Measurements from ENCODE around the gene C10orf90. TPM values are rescaled to one million over a fixed set of nuclear protein-coding genes. Genes with fewer than 3 reads are reported as not detected.

Gene C10orf90
- total RNA-seq, 1 donor from 2014 or later, result not detected

- H3K36me3 Mint-ChIP-seq (ENCODE audit: low read depth), result no peaks in the 10 kb centered on the region
- DNase-seq (no peak), ATAC-seq (ENCODE audit: low read depth) (no peak)
- ChIA-PET CTCF (no interaction called here), POLR2A (no interaction called here)
- intact Hi-C loops (cut with micrococcal nuclease), result no loop called here
- no peaks in the 10 kb centered on the region for H3K4me1 Mint-ChIP-seq
- H3K27me3 Mint-ChIP-seq, result peaks cover 10% of the 10 kb centered on the region
- H3K4me3 Mint-ChIP-seq, result no peak overlapping the region
- H3K9me3 Mint-ChIP-seq, result peaks cover 3% of the 10 kb centered on the region
- no peak overlapping the region for H3K27ac Mint-ChIP-seq
- TF ChIP-seq CTCF (IDR thresholded peaks at IDR 0.05), result no peak
Observed at GRCh38 chr10:126393076-126393475, 277.4 kb downstream of the C10orf90 start.

GRCh38 chr10:126392469-126392868, 278.0 kb downstream of the C10orf90 start:
- Mint-ChIP-seq H3K27me3 (peaks cover 11% of the 10 kb centered on the region), H3K4me3 (no peak overlapping the region), H3K4me1 (no peaks in the 10 kb centered on the region), H3K36me3 (ENCODE audit: low read depth) (no peaks in the 10 kb centered on the region), H3K27ac (no peak overlapping the region), H3K9me3 (peaks cover 3% of the 10 kb centered on the region)
- DNase-seq, result no peak
- CTCF ChIA-PET, result no interaction called here
- POLR2A ChIA-PET, result no interaction called here
- intact Hi-C loops (cut with micrococcal nuclease), result no loop called here
- TF ChIP-seq CTCF (IDR thresholded peaks at IDR 0.05), result no peak
- no peak for ATAC-seq (ENCODE audit: low read depth)

GRCh38 chr10:126392068-126392467, 278.4 kb downstream of the C10orf90 start:
- Mint-ChIP-seq H3K27ac (no peak overlapping the region), H3K9me3 (peaks cover 3% of the 10 kb centered on the region)
- CTCF ChIA-PET, result no interaction called here

GRCh38 chr10:126391192-126391885, 279.2 kb downstream of the C10orf90 start:
- intact Hi-C loops (cut with micrococcal nuclease), result no loop called here
- POLR2A ChIA-PET, result no interaction called here
- no peak overlapping the region for H3K27ac Mint-ChIP-seq
- no peak for TF ChIP-seq CTCF (IDR thresholded peaks at IDR 0.05)
- peaks cover 5% of the 10 kb centered on the region for H3K4me1 Mint-ChIP-seq
- no peak for DNase-seq
- H3K4me3 Mint-ChIP-seq, result no peak overlapping the region
- no peak for ATAC-seq (ENCODE audit: low read depth)
- peaks cover 22% of the 10 kb centered on the region for H3K27me3 Mint-ChIP-seq
- H3K9me3 Mint-ChIP-seq, result peaks cover 3% of the 10 kb centered on the region
- H3K36me3 Mint-ChIP-seq (ENCODE audit: low read depth), result no peaks in the 10 kb centered on the region
- CTCF ChIA-PET, result no interaction called here

More at GRCh38 chr10:126392068-126392467, 278.4 kb downstream of the C10orf90 start:
- Mint-ChIP-seq H3K27me3 (peaks cover 15% of the 10 kb centered on the region), H3K36me3 (ENCODE audit: low read depth) (no peaks in the 10 kb centered on the region), H3K4me3 (no peak overlapping the region), H3K4me1 (peaks cover 2% of the 10 kb centered on the region)
- DNase-seq (no peak), ATAC-seq (ENCODE audit: low read depth) (no peak)
- intact Hi-C loops (cut with micrococcal nuclease), result no loop called here
- POLR2A ChIA-PET, result no interaction called here
- no peak for TF ChIP-seq CTCF (IDR thresholded peaks at IDR 0.05)

- H3K4me1 Mint-ChIP-seq, result peaks cover 5% of the 10 kb centered on the region
- no peak for ATAC-seq (ENCODE audit: low read depth)
- no peak overlapping the region for H3K4me3 Mint-ChIP-seq
- intact Hi-C loops (cut with micrococcal nuclease), result no loop called here
- TF ChIP-seq CTCF (IDR thresholded peaks at IDR 0.05), result no peak
- no peak for DNase-seq
- CTCF ChIA-PET, result no interaction called here
- H3K27ac Mint-ChIP-seq, result no peak overlapping the region
- H3K36me3 Mint-ChIP-seq (ENCODE audit: low read depth), result no peaks in the 10 kb centered on the region
- peaks cover 32% of the 10 kb centered on the region for H3K27me3 Mint-ChIP-seq
- POLR2A ChIA-PET, result no interaction called here
- no peaks in the 10 kb centered on the region for H3K9me3 Mint-ChIP-seq
Observed at GRCh38 chr10:126390324-126390723, 280.2 kb downstream of the C10orf90 start.
